GM18868 (cell line): ENCODE measurements around the gene ZNF697.
"Not testable (repeated sequence)": the region's sequence is repeated elsewhere in the genome, so short reads cannot be mapped to it uniquely, and the experiment has no call there.

Experiments used
- ATAC-seq: cut with Tn5 transposase; IDR thresholded peaks from one replicate; pipeline ENCODE4 v1.9.1; 2021; ENCODE audit warnings: mild to moderate bottlenecking, moderate library complexity; ENCODE audit not compliant: unreplicated experiment

The ZNF697 gene

DNA sequence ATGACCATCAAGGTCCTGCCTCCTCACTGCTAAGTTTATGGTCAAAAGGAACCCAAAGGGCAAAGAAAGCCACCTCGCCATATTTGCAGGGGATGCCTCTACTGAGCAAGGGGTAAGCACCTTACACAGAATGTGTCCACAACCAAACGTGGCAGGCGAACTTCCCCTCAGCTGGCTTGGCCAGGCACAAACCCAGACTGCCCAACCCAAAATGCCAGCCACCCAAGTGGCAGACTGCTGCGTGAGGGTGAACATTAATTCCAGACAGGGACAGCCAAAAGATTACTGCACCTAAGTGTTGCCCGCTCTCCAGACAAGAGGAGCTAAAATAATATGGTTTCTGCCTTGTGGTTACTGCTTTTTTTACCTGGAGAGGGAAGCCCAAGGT, 16.0 kb downstream of the ZNF697 start:
- no peak for ATAC-seq

GRCh38 chr1:119631433-119632102, 16.5 kb downstream of the ZNF697 start:
- ATAC-seq: peak; percentile 45

- no peak for ATAC-seq
Measured at GRCh38 chr1:119631086-119631432, 17.0 kb downstream of the ZNF697 start.

- no peak for ATAC-seq
Measured at GRCh38 chr1:119626841-119627240, 21.2 kb downstream of the ZNF697 start.

GRCh38 chr1:119626011-119626545, 22.0 kb downstream of the ZNF697 start:
- ATAC-seq: no peak

- ATAC-seq: no peak
Measured at GRCh38 chr1:119623678-119624077, 24.4 kb downstream of the ZNF697 start.

DNA sequence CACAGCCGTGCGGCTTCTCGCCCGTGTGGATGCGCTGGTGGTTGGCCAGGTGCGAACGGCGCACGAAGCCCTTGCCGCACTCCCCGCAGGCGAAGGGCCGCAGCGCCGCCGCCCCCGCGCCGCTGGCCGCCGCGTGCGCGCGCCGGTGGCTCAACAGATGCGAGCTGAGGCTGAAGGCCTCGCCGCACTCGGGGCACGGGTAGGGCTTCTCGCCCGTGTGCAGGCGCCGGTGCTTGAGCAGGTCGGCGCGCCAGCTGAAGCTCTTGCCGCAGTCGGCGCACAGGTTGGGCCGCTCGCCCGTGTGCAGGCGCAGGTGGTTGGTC, 24.9 kb downstream of the ZNF697 start:
- no peak for ATAC-seq

GRCh38 chr1:119622311-119623192, 25.5 kb downstream of the ZNF697 start:
- ATAC-seq: no peak

- ATAC-seq: no peak
Measured at GRCh38 chr1:119621705-119622104, 26.4 kb downstream of the ZNF697 start.

DNA sequence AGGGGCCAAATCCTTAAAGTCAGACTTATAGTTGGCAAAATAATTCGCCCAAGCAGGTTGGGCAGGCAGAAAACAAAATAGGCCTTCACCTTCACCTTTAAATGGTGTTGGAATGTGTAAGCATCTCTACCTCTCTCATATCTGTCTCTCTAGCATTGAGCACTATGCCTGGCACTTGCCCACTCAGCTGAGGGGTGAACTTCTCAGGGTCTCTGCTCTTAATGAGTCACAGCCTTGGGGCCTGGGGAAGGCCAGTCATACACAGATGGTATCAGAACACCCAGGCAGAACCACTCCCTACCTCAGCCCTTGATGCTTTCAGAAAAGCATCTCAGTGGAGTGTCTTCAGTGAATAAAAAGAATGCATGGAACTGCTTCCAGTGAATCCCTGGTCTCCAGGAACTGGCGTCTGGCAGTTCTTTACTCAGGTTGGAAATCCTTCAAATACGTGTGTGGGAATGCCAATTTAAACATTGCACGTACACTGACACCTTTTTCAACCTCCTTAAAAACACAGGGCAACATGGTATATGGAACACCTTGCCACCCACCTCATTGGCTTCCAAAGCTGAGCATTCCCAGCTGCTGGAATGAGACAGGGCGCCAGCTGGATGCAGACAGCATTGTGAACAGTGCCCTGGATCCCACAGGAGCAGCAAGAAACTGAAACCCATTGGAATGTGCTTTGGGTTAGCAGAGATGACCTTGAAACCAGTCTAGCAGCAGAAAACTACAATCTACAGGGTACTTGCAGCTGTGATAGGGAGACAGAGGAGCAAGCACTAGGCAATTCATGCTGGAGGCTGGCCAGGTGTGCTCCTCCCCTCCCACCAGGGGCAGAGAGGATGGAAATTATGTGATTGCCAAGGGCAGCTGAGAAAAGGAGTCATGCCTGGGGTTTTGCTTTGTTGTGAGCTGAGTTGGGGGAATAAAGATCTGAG, 30.0 kb downstream of the ZNF697 start:
- ATAC-seq: peak; percentile 39

DNA sequence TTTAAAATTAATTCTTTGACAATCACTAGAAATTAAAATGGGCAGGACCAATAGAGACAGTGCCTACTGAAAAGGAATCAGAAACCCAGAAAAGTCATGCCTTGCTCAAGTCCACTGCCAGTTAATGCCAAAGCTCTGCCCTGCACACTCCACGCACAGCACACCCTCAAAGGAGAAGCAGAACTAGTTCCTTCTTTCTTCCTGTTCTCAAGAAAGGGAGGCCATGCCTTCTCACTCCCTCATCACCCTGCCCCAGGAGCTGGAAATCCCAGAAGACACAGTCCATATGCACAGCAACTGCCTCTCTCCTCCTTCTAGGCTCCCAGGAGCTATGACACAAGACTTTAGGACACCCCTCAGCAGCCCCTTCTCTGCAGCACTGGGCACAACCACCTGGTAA, 31.3 kb downstream of the ZNF697 start:
- ATAC-seq: not testable (repeated sequence)

GRCh38 chr1:119615100-119615499, 33.0 kb downstream of the ZNF697 start:
- ATAC-seq: not testable (repeated sequence)

DNA sequence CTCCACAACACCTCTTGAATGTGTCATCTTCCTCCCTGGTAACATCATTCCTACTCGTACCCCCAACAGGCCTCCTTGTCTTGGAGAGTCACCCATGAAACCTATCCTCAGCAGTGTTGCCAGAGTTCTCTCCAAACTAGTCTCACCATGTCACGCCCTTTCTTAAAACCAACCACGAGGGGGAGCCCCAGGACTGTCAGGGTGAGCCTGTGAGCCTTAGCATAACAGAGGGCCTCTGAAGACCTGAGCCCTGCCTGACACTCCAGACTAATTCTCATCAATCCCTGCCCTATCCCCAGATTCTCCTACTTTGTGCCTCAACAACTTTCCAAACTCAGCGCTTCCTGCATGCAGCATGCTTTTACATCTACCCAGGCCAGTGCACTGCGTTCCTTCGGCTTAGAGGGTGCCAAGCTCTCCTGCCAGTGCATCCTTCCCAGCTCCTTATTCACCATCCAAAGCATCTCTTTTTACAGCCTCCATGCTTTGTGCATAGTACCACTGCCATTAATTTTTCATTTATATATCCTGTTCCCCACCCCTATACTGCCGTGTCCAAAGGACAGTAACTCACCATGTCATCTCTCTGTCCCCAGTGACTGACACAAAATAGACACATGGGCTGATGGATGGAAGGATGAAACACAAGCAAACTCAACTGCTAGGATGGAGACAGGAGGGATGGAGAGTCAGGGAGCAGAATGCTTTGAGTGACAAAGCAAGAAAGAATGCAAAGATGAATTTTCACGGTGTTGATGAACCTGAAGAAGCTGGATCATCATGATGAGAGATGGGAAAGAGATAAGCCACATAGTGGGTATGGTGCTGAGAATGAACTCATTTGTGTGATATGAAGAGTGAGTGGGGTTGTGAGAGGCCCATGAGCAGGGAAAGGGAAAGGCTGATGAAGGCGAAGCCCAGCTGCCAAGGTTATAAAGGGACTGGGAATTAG, 34.0 kb downstream of the ZNF697 start:
- peak; percentile 82 for ATAC-seq

GRCh38 chr1:119611701-119612113, 36.4 kb downstream of the ZNF697 start:
- no peak for ATAC-seq

DNA sequence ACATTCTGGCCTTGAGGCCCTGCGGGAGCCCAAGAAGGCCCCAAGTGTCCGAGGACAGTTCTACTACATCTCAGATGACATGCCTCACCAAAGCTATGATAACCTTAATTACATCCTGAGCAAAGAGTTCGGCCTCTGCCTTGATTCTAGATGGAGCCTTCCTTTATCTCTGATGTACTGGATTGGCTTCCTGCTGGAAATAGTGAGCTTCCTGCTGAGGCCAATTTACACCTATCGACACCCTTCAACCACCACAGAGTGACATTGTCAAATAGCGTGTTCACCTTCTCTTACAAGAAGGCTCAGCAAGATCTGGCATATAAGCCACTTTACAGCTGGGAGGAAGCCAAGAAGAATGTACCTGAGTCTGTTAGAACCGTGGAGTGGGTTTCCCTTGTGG, 39.2 kb downstream of the ZNF697 start:
- not testable (repeated sequence) for ATAC-seq

- not testable (repeated sequence) for ATAC-seq
Measured at GRCh38 chr1:119607087-119607807, 40.8 kb downstream of the ZNF697 start.

- no peak for ATAC-seq
Measured at GRCh38 chr1:119606394-119606793, 41.7 kb downstream of the ZNF697 start.

GRCh38 chr1:119605686-119606085, 42.4 kb downstream of the ZNF697 start:
- no peak for ATAC-seq

DNA sequence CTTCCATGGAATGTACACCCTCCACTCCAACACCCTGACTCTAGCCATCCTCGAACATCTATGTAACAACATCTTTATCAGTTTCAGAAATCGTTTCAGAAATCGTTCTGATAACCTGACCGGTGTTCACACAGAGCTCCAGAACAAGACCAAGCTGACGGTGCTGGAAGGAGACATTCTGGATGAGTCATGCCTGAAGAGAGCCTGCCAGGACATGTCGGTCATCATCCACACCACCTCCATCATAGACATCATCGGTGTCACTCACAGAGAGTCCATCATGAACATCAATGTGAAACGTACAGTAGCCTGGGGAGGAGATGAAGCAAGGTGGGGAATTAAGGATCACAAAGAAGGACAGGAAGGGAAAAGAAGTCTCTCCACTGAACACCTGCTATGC, 43.0 kb downstream of the ZNF697 start:
- not testable (repeated sequence) for ATAC-seq
